Measurements from ENCODE around the gene LYPD6B. TPM values are rescaled to one million over a fixed set of nuclear protein-coding genes. Genes with fewer than 3 reads are reported as not detected.

LYPD6B gene
- total RNA-seq, 1 experiment from 2014 or later = 2.0 TPM

- DNase-seq (no peak), ATAC-seq (no peak)
- CTCF ChIA-PET = no interaction called here
- H3K79me2 ChIP-seq (ENCODE audit: low read length) = no peaks in the 10 kb centered on the region
- no peaks in the 10 kb centered on the region for H3K9me3 ChIP-seq (ENCODE audit: low read length)
- H4K20me1 ChIP-seq (ENCODE audit: low read length) = no peaks in the 10 kb centered on the region
- TF ChIP-seq CTCF (conservative IDR thresholded peaks at IDR 0.05; ENCODE audit: low read depth, low read length) (no peak), EZH2phosphoT487 (IDR thresholded peaks at IDR 0.05; ENCODE audit: borderline replicate concordance, low read length) (no peak), EZH2 (IDR thresholded peaks at IDR 0.05; ENCODE audit: low read length, unreplicated experiment) (no peak)
- no peaks in the 10 kb centered on the region for H3K9me2 ChIP-seq (replicated peaks; ENCODE audit: low read length)
- POLR2A ChIA-PET (ENCODE audit: unreplicated experiment) = no interaction called here
- H3K27ac ChIP-seq (ENCODE audit: low read length) = no peak overlapping the region
- no peak overlapping the region for H2AFZ ChIP-seq (ENCODE audit: low read length)
- H3K4me3 ChIP-seq (ENCODE audit: low read length) = no peak overlapping the region
- intact Hi-C loops (cut with micrococcal nuclease) = no loop called here
- H3K36me3 ChIP-seq (ENCODE audit: low read depth, low read length) = no peaks in the 10 kb centered on the region
- H3F3A ChIP-seq (ENCODE audit: low read length, unreplicated experiment) = no peaks in the 10 kb centered on the region
- H3K4me2 ChIP-seq (ENCODE audit: low read length) = no peak overlapping the region
- no peak overlapping the region for H3K9ac ChIP-seq (ENCODE audit: low read length)
- H3K27me3 ChIP-seq (ENCODE audit: low read length) = peaks cover 24% of the 10 kb centered on the region; the same call in 1 of the 2 replicates
- BruUV-seq (replicated peaks) = no TSS peak
- H3K4me1 ChIP-seq (ENCODE audit: insufficient read depth, low read length) = peaks cover 7% of the 10 kb centered on the region; the same call in 1 of the 2 replicates
Measured at GRCh38 chr2:148998831-148999200, 39.7 kb upstream of the LYPD6B start.

- H3K4me1 ChIP-seq (ENCODE audit: insufficient read depth, low read length) = peaks cover 7% of the 10 kb centered on the region; the same call in 1 of the 2 replicates
- ATAC-seq (peak; percentile 73), DNase-seq (peak; percentile 17)
- TF ChIP-seq CTCF (conservative IDR thresholded peaks at IDR 0.05; ENCODE audit: low read depth, low read length) (no peak), EZH2 (IDR thresholded peaks at IDR 0.05; ENCODE audit: low read length, unreplicated experiment) (no peak), EZH2phosphoT487 (IDR thresholded peaks at IDR 0.05; ENCODE audit: borderline replicate concordance, low read length) (no peak)
- no peaks in the 10 kb centered on the region for H3K9me2 ChIP-seq (replicated peaks; ENCODE audit: low read length)
- H3K36me3 ChIP-seq (ENCODE audit: low read depth, low read length) = no peaks in the 10 kb centered on the region
- H3F3A ChIP-seq (ENCODE audit: low read length, unreplicated experiment) = no peaks in the 10 kb centered on the region
- H3K27me3 ChIP-seq (ENCODE audit: low read length) = peaks cover 31% of the 10 kb centered on the region; the same call in 1 of the 2 replicates
- H4K20me1 ChIP-seq (ENCODE audit: low read length) = no peaks in the 10 kb centered on the region
- intact Hi-C loops (cut with micrococcal nuclease) = no loop called here
- no peak overlapping the region for H3K9ac ChIP-seq (ENCODE audit: low read length)
- H2AFZ ChIP-seq (ENCODE audit: low read length) = peak overlapping the region; percentile 21; the same call in 1 of the 2 replicates
- peak overlapping the region; percentile 38; the same call in 1 of the 2 replicates for H3K4me2 ChIP-seq (ENCODE audit: low read length)
- CTCF ChIA-PET = no interaction called here
- no peaks in the 10 kb centered on the region for H3K79me2 ChIP-seq (ENCODE audit: low read length)
- H3K27ac ChIP-seq (ENCODE audit: low read length) = no peak overlapping the region
- 0 out of 2 replicates have a peak overlapping the region, but pooled peaks have one; percentile 15 for H3K4me3 ChIP-seq (ENCODE audit: low read length)
- POLR2A ChIA-PET (ENCODE audit: unreplicated experiment) = no interaction called here
- no TSS peak for BruUV-seq (replicated peaks)
- no peaks in the 10 kb centered on the region for H3K9me3 ChIP-seq (ENCODE audit: low read length)
Measured at GRCh38 chr2:148999451-148999921, 39.0 kb upstream of the LYPD6B start.

GRCh38 chr2:149000158-149000938 is 38.2 kb upstream of the LYPD6B start:
- H3K36me3 ChIP-seq (ENCODE audit: low read depth, low read length) = no peaks in the 10 kb centered on the region

More at GRCh38 chr2:149000158-149000938, 38.2 kb upstream of the LYPD6B start:
- Histone ChIP-seq H3K27me3 (ENCODE audit: low read length) (peaks cover 37% of the 10 kb centered on the region; the same call in 1 of the 2 replicates), H3K9me2 (replicated peaks; ENCODE audit: low read length) (no peaks in the 10 kb centered on the region), H4K20me1 (ENCODE audit: low read length) (no peaks in the 10 kb centered on the region), H3K9me3 (ENCODE audit: low read length) (no peaks in the 10 kb centered on the region), H3K4me2 (ENCODE audit: low read length) (no peak overlapping the region), H2AFZ (ENCODE audit: low read length) (no peak overlapping the region; the same call in 1 of the 2 replicates), H3K79me2 (ENCODE audit: low read length) (no peaks in the 10 kb centered on the region), H3F3A (ENCODE audit: low read length, unreplicated experiment) (no peaks in the 10 kb centered on the region), H3K4me3 (ENCODE audit: low read length) (no peak overlapping the region), H3K27ac (ENCODE audit: low read length) (no peak overlapping the region), H3K9ac (ENCODE audit: low read length) (no peak overlapping the region), H3K4me1 (ENCODE audit: insufficient read depth, low read length) (peaks cover 7% of the 10 kb centered on the region; the same call in 1 of the 2 replicates)
- intact Hi-C loops (cut with micrococcal nuclease) = no loop called here
- POLR2A ChIA-PET (ENCODE audit: unreplicated experiment) = no interaction called here
- DNase-seq (no peak), ATAC-seq (no peak)
- BruUV-seq (replicated peaks) = no TSS peak
- TF ChIP-seq EZH2phosphoT487 (IDR thresholded peaks at IDR 0.05; ENCODE audit: borderline replicate concordance, low read length) (no peak), EZH2 (IDR thresholded peaks at IDR 0.05; ENCODE audit: low read length, unreplicated experiment) (no peak), CTCF (conservative IDR thresholded peaks at IDR 0.05; ENCODE audit: low read depth, low read length) (no peak)
- CTCF ChIA-PET = no interaction called here

Data from PC-3 (cell line).